PC-9 (cell line): ENCODE measurements around the gene CMSS1. TPM values are rescaled to one million over a fixed set of nuclear protein-coding genes. Genes with fewer than 3 reads are reported as not detected.
A peak's percentile ranks its signal among the peaks of the same experiment; 100 is the strongest.

Experiments used
- BruUV-seq: library from RNA; stranded (reverse); fragments of 400-500 nt; replicated peaks from 2 replicates; lab custom pipeline; 2021; lab: Mats Ljungman, UMichigan
- CTCF ChIA-PET: fragments of 300-600 bp; sonication (Branson Sonifier 250); formaldehyde crosslinking; loops from one replicate; lab custom pipeline; 2022; ENCODE audit warnings: antibody characterized with exemption; lab: Charles Lee
- POLR2A ChIA-PET: fragments of 300-600 bp; sonication (Branson Sonifier 250); formaldehyde crosslinking; loops from one replicate; lab custom pipeline; 2022; ENCODE audit warnings: antibody characterized with exemption; ENCODE audit not compliant: unreplicated experiment; lab: Charles Lee
- DNase-seq, 2 experiments: peaks; one replicate each; pipeline versions ENCODE4 v3.0.0 to v3.0.0-alpha.2; 2015 to 2022; ENCODE audit warnings: mixed read lengths in 1 of 2
- H2AFZ ChIP-seq: fragments of 200-600 bp; sonication (generic); 2 replicates; pipeline ENCODE4 v1.8.1; 2017; ENCODE audit warnings: antibody characterized with exemption
- H3F3A ChIP-seq: fragments of 200-600 bp; sonication (generic); 2 replicates; pipeline ENCODE4 v1.8.1; 2017; ENCODE audit warnings: antibody characterized with exemption, mild to moderate bottlenecking, low read depth; ENCODE audit not compliant: insufficient read depth
- H3K27ac ChIP-seq: fragments of 200-600 bp; sonication (generic); 2 replicates; pipeline ENCODE4 v1.6.1; 2016; ENCODE audit warnings: mixed run types
- H3K27me3 ChIP-seq: fragments of 200-600 bp; sonication (generic); 2 replicates; pipeline ENCODE4 v1.6.1; 2016; ENCODE audit warnings: low read depth, mixed run types; ENCODE audit not compliant: insufficient read depth
- H3K36me3 ChIP-seq: fragments of 200-600 bp; sonication (generic); 2 replicates; pipeline ENCODE4 v1.6.1; 2016; ENCODE audit warnings: low read depth, mixed run types
- H3K4me1 ChIP-seq: fragments of 200-600 bp; sonication (generic); replicated peaks from 2 replicates; pipeline ENCODE4 v1.6.1; 2016; ENCODE audit warnings: mixed run types; ENCODE audit not compliant: insufficient read depth
- H3K4me2 ChIP-seq: fragments of 200-600 bp; sonication (generic); 2 replicates; pipeline ENCODE4 v1.6.1; 2017; ENCODE audit warnings: mixed run types
- H3K4me3 ChIP-seq: fragments of 200-600 bp; sonication (generic); 2 replicates; pipeline ENCODE4 v1.6.1; 2016; ENCODE audit warnings: mixed run types
- H3K79me2 ChIP-seq: fragments of 200-600 bp; sonication (generic); 2 replicates; pipeline ENCODE4 v1.6.1; 2017; ENCODE audit warnings: low read depth, mixed run types
- H3K9me2 ChIP-seq: fragments of 200-600 bp; sonication (generic); 2 replicates; pipeline ENCODE4 v1.8.1; 2017; ENCODE audit warnings: mild to moderate bottlenecking; ENCODE audit not compliant: insufficient read depth
- H3K9me3 ChIP-seq: fragments of 200-600 bp; sonication (generic); 2 replicates; pipeline ENCODE4 v1.8.1; 2016; ENCODE audit warnings: low read depth; ENCODE audit not compliant: insufficient read depth
- H4K20me1 ChIP-seq: fragments of 200-600 bp; sonication (generic); 2 replicates; pipeline ENCODE4 v1.8.1; 2017; ENCODE audit not compliant: insufficient read depth
- CTCF ChIP-seq: fragments of 200-600 bp; sonication (generic); conservative IDR thresholded peaks from 2 replicates; pipeline ENCODE4 v1.6.1; 2017; ENCODE audit warnings: mixed run types, antibody characterized with exemption, mild to moderate bottlenecking, moderate library complexity
- EZH2 ChIP-seq: fragments of 200-600 bp; sonication (generic); IDR thresholded peaks from 2 replicates; pipeline ENCODE4 v1.8.0; 2017; ENCODE audit warnings: antibody characterized with exemption, low read depth
- intact Hi-C: fragments of 100-400 bp; cut with micrococcal nuclease; formaldehyde crosslinking; loops from one replicate; pipeline ENCODE4 v1.10.0; 2022; ENCODE audit not compliant: unreplicated experiment
- total RNA-seq: library from RNA; stranded (reverse); gene quantifications from 2 replicates; pipeline ENCODE4 v1.2.3, GENCODE V29; 2021

CMSS1 gene
- total RNA-seq, 1 experiment from 2014 or later: 98.9 TPM

GRCh38 chr3:99918715-99919114 lies 101.1 kb downstream of the CMSS1 start:
- BruUV-seq: no TSS peak
- Histone ChIP-seq H3K27ac (no peak overlapping the region), H3F3A (0 out of 2 replicates have a peak, but pooled peaks cover 3% of the 10 kb centered on the region), H2AFZ (no peak overlapping the region), H3K9me2 (no peaks in the 10 kb centered on the region), H3K79me2 (0 out of 2 replicates have a peak, but pooled peaks cover 4% of the 10 kb centered on the region), H3K27me3 (no peaks in the 10 kb centered on the region), H3K9me3 (no peaks in the 10 kb centered on the region; the same call in 1 of the 2 replicates), H3K36me3 (0 out of 2 replicates have a peak, but pooled peaks cover 3% of the 10 kb centered on the region), H3K4me2 (no peak overlapping the region), H4K20me1 (no peaks in the 10 kb centered on the region), H3K4me3 (no peak overlapping the region), H3K4me1 (peaks cover 12% of the 10 kb centered on the region)
- no peak for DNase-seq
- ChIA-PET POLR2A (no interaction called here), CTCF (no interaction called here)
- intact Hi-C loops: no loop called here
- no peak for TF ChIP-seq EZH2
- no peak for TF ChIP-seq CTCF

- Histone ChIP-seq H3K27me3 (no peaks in the 10 kb centered on the region), H3F3A (0 out of 2 replicates have a peak, but pooled peaks cover 7% of the 10 kb centered on the region), H2AFZ (no peak overlapping the region), H3K9me2 (no peaks in the 10 kb centered on the region), H3K27ac (peak overlapping the region; percentile 0; the same call in 1 of the 2 replicates), H3K4me2 (no peak overlapping the region), H3K4me1 (peaks cover 12% of the 10 kb centered on the region), H3K36me3 (0 out of 2 replicates have a peak, but pooled peaks cover 3% of the 10 kb centered on the region), H4K20me1 (no peaks in the 10 kb centered on the region), H3K4me3 (no peak overlapping the region), H3K9me3 (no peaks in the 10 kb centered on the region; the same call in 1 of the 2 replicates), H3K79me2 (no peaks in the 10 kb centered on the region)
- TF ChIP-seq CTCF (no peak), EZH2 (no peak)
- intact Hi-C loops: no loop called here
- DNase-seq: no peak
- CTCF ChIA-PET: interaction anchor here (0.6 kb wide), 1 partner anchor 592 kb away, joined by 3 read pairs; no protein-coding TSS in a partner anchor
- BruUV-seq: no TSS peak
- POLR2A ChIA-PET: no interaction called here
These were observed 102.0 kb downstream of the CMSS1 start for GRCh38 chr3:99919694-99920093.

- no TSS peak for BruUV-seq
- H3K27ac ChIP-seq: no peak overlapping the region
These were observed 103.1 kb downstream of the CMSS1 start for GRCh38 chr3:99920481-99921376.

More at GRCh38 chr3:99920481-99921376, 103.1 kb downstream of the CMSS1 start:
- Histone ChIP-seq H3K27me3 (no peaks in the 10 kb centered on the region), H3K4me2 (no peak overlapping the region), H3K36me3 (0 out of 2 replicates have a peak, but pooled peaks cover 3% of the 10 kb centered on the region), H3K4me1 (peaks cover 18% of the 10 kb centered on the region), H3K4me3 (no peak overlapping the region), H3K9me2 (no peaks in the 10 kb centered on the region), H4K20me1 (no peaks in the 10 kb centered on the region), H3K9me3 (no peaks in the 10 kb centered on the region; the same call in 1 of the 2 replicates), H2AFZ (no peak overlapping the region), H3F3A (peaks cover 13% of the 10 kb centered on the region), H3K79me2 (no peaks in the 10 kb centered on the region)
- ChIA-PET POLR2A (no interaction called here), CTCF (no interaction called here)
- TF ChIP-seq EZH2: no peak
- no peak for TF ChIP-seq CTCF
- intact Hi-C loops: no loop called here
- no peak for DNase-seq
